Vagina (tissue), 2 donors: ENCODE results near the gene NRXN2. TPM values are rescaled to one million over a fixed set of nuclear protein-coding genes. Genes with fewer than 3 reads are reported as not detected.

Source experiments
- DNase-seq, 2 donors: peaks; one replicate each; pipeline ENCODE4 v3.0.0-alpha.2; 2017; ENCODE audit errors: extremely low spot score in 2 of 2
- H3K27ac ChIP-seq: fragments of 200-600 bp; sonication (generic); one replicate; pipeline ENCODE4 v1.5.1; 2019
- H3K27me3 ChIP-seq: fragments of 200-600 bp; sonication (generic); one replicate; pipeline ENCODE4 v1.5.1; 2019
- H3K36me3 ChIP-seq, 2 donors: fragments of 200-600 bp; sonication (generic); one replicate each; pipeline ENCODE4 v1.5.1; 2017 to 2019
- H3K4me1 ChIP-seq: fragments of 200-600 bp; sonication (generic); one replicate; pipeline ENCODE4 v1.5.1; 2019
- H3K4me3 ChIP-seq, 2 donors: fragments of 200-600 bp; sonication (generic); 1 replicate in 1 of 2; 2 replicates in 1 of 2; pipeline ENCODE4 v1.5.1; 2016 to 2019
- H3K9me3 ChIP-seq: fragments of 200-600 bp; sonication (generic); one replicate; pipeline ENCODE4 v1.5.1; 2019
- CTCF ChIP-seq, 3 experiments: fragments of 450-650 bp in 2 of 3; fragments of 200-600 bp in 1 of 3; sonication (generic) in 1 of 3; IDR thresholded peaks; one replicate each; pipeline ENCODE4 v1.5.1; 2017 to 2019; ENCODE audit warnings: antibody characterized with exemption in 3 of 3, mild to moderate bottlenecking in 2 of 3, moderate library complexity in 2 of 3
- POLR2A ChIP-seq, 2 donors: fragments of 450-650 bp; IDR thresholded peaks; one replicate each; pipeline ENCODE4 v1.6.1; 2017; ENCODE audit warnings: antibody characterized with exemption in 2 of 2, mild to moderate bottlenecking in 2 of 2, moderate library complexity in 2 of 2
- POLR2AphosphoS5 ChIP-seq, 2 donors: sonication (generic); formaldehyde crosslinking; IDR thresholded peaks; one replicate each; pipeline ENCODE4 v1.9.0; 2017; ENCODE audit warnings: antibody characterized with exemption in 2 of 2, mild to moderate bottlenecking in 2 of 2, low read depth in 1 of 2; ENCODE audit not compliant: insufficient read depth in 1 of 2
- intact Hi-C: fragments of 100-400 bp; cut with DNase I; formaldehyde crosslinking; loops from one replicate; pipeline ENCODE4 v1.15.1; 2023
- total RNA-seq: library from RNA; depleted of rRNA; stranded (reverse); fragments of >200 nt; gene quantifications from one replicate; pipeline ENCODE4 v1.2.3, GENCODE V29; 2016

The NRXN2 gene
- total RNA-seq, 1 donor from 2014 or later: 16.9 TPM

- Histone ChIP-seq H3K27me3 (no peaks in the 10 kb centered on the region), H3K36me3 (no peaks in the 10 kb centered on the region), H3K4me1 (peaks cover 21% of the 10 kb centered on the region), H3K9me3 (no peaks in the 10 kb centered on the region), H3K4me3 (no peak overlapping the region), H3K27ac (no peak overlapping the region)
- DNase-seq: no peak
- intact Hi-C loops: loop anchor here (2.0 kb wide), 1 partner anchor 100 kb away; no protein-coding TSS in a partner anchor
- peak; percentile 83 to 96 (median 88) for TF ChIP-seq CTCF (IDR thresholded peaks at IDR 0.05)
- no peak for TF ChIP-seq POLR2A (IDR thresholded peaks at IDR 0.05)
These were observed 70.2 kb downstream of the NRXN2 start for GRCh38 chr11:64652586-64653387.

GRCh38 chr11:64650923-64651523 is 72.0 kb downstream of the NRXN2 start:
- no peak for DNase-seq
- Histone ChIP-seq H3K36me3 (no peaks in the 10 kb centered on the region), H3K27me3 (no peaks in the 10 kb centered on the region), H3K4me3 (no peak overlapping the region), H3K4me1 (peaks cover 10% of the 10 kb centered on the region), H3K9me3 (no peaks in the 10 kb centered on the region), H3K27ac (no peak overlapping the region)
- TF ChIP-seq CTCF (IDR thresholded peaks at IDR 0.05): no peak
- TF ChIP-seq POLR2A (IDR thresholded peaks at IDR 0.05): no peak
- no peak for TF ChIP-seq POLR2AphosphoS5 (IDR thresholded peaks at IDR 0.05; ENCODE audit: insufficient read depth in 1 of 2, low read depth in 1 of 2)
- intact Hi-C loops: no loop called here

- Histone ChIP-seq H3K4me3 (no peak overlapping the region), H3K4me1 (peaks cover 10% of the 10 kb centered on the region), H3K27ac (no peak overlapping the region), H3K9me3 (no peaks in the 10 kb centered on the region), H3K36me3 (no peaks in the 10 kb centered on the region), H3K27me3 (no peaks in the 10 kb centered on the region)
- intact Hi-C loops: no loop called here
- peak in 1 of 3 experiments; percentile 14 for TF ChIP-seq CTCF (IDR thresholded peaks at IDR 0.05)
- TF ChIP-seq POLR2AphosphoS5 (IDR thresholded peaks at IDR 0.05; ENCODE audit: insufficient read depth in 1 of 2, low read depth in 1 of 2): no peak
- no peak for DNase-seq
These were observed 73.7 kb downstream of the NRXN2 start for GRCh38 chr11:64649291-64649697.

GRCh38 chr11:64648551-64648950 is 74.4 kb downstream of the NRXN2 start:
- intact Hi-C loops: no loop called here
- no peak overlapping the region for H3K27ac ChIP-seq

More at GRCh38 chr11:64648551-64648950, 74.4 kb downstream of the NRXN2 start:
- TF ChIP-seq POLR2A (IDR thresholded peaks at IDR 0.05) (no peak), CTCF (IDR thresholded peaks at IDR 0.05) (no peak), POLR2AphosphoS5 (IDR thresholded peaks at IDR 0.05; ENCODE audit: insufficient read depth in 1 of 2, low read depth in 1 of 2) (no peak)
- H3K9me3 ChIP-seq: no peaks in the 10 kb centered on the region
- peaks cover 13% of the 10 kb centered on the region for H3K4me1 ChIP-seq
- no peaks in the 10 kb centered on the region for H3K27me3 ChIP-seq
- H3K36me3 ChIP-seq: no peaks in the 10 kb centered on the region
- H3K4me3 ChIP-seq: no peak overlapping the region
- no peak for DNase-seq
